H1 (cell line): ENCODE results near the gene CMTM1. TPM values are rescaled to one million over a fixed set of nuclear protein-coding genes. Genes with fewer than 3 reads are reported as not detected.
"Not testable (repeated sequence)": the region's sequence is repeated elsewhere in the genome, so short reads cannot be mapped to it uniquely, and the experiment has no call there.

Experiments
- CTCF ChIA-PET: fragments of 300-600 bp; sonication (Branson Sonifier 250); formaldehyde crosslinking; loops from one replicate; lab custom pipeline; 2021; ENCODE audit not compliant: partially characterized antibody; lab: Charles Lee
- POLR2A ChIA-PET: fragments of 300-600 bp; sonication (Branson Sonifier 250); formaldehyde crosslinking; loops from one replicate; lab custom pipeline; 2021; ENCODE audit warnings: inconsistent platforms; ENCODE audit not compliant: partially characterized antibody; lab: Charles Lee
- DNase-seq, 2 experiments: peaks; one replicate each; pipeline versions ENCODE4 v3.0.0 to v3.0.0-alpha.2; 2010 to 2022; ENCODE audit warnings: low spot score in 2 of 2, low read depth in 1 of 2, mixed read lengths in 1 of 2
- FAIRE-seq: peaks from 2 replicates; lab custom pipeline; 2011; peaks lifted over from hg19 to GRCh38; lab: Jason Lieb, UNC
- H2AFZ ChIP-seq: 2 replicates; pipeline ENCODE4 v1.8.1; 2012; ENCODE audit warnings: low read length, inconsistent platforms
- H2AK5ac ChIP-seq: 2 replicates; pipeline ENCODE4 v1.6.1; 2013; ENCODE audit warnings: low read depth, low read length
- H2BK120ac ChIP-seq: replicated peaks from 2 replicates; pipeline ENCODE3; 2013; ENCODE audit warnings: low read depth, low read length, inconsistent platforms
- H2BK12ac ChIP-seq: 2 replicates; pipeline ENCODE4 v1.6.1; 2013; ENCODE audit warnings: low read depth, low read length
- H2BK15ac ChIP-seq: 2 replicates; pipeline ENCODE4 v1.6.1; 2013; ENCODE audit warnings: low read length
- H2BK20ac ChIP-seq: 2 replicates; pipeline ENCODE4 v1.6.1; 2013; ENCODE audit warnings: low read length
- H2BK5ac ChIP-seq: 2 replicates; pipeline ENCODE4 v1.6.1; 2013; ENCODE audit warnings: low read depth, low read length
- H3K14ac ChIP-seq: 2 replicates; pipeline ENCODE4 v1.6.1; 2013; ENCODE audit warnings: inconsistent platforms; ENCODE audit not compliant: insufficient read length
- H3K18ac ChIP-seq: 2 replicates; pipeline ENCODE4 v1.6.1; 2013; ENCODE audit warnings: low read length; ENCODE audit errors: extremely low read depth
- H3K23ac ChIP-seq: 2 replicates; pipeline ENCODE4 v1.6.1; 2013; ENCODE audit warnings: inconsistent platforms; ENCODE audit not compliant: insufficient read length
- H3K23me2 ChIP-seq: 2 replicates; pipeline ENCODE4 v1.6.1; 2013; ENCODE audit warnings: low read depth, low read length
- H3K27ac ChIP-seq: 2 replicates; pipeline ENCODE4 v1.6.1; 2011; ENCODE audit warnings: low read depth, low read length, inconsistent platforms
- H3K27me3 ChIP-seq, 4 experiments: replicated peaks in 1 of 4; 1 replicate in 1 of 4; 2 replicates in 3 of 4; pipeline versions ENCODE4 v1.6.1 to v1.8.1; 2011 to 2013; ENCODE audit warnings: low read length in 3 of 4, mild to moderate bottlenecking in 3 of 4, inconsistent platforms in 2 of 4, mixed read lengths in 2 of 4, moderate library complexity in 1 of 4; ENCODE audit not compliant: control insufficient read depth in 3 of 4, insufficient read depth in 3 of 4; ENCODE audit errors: extremely low read depth in 1 of 4
- H3K36me3 ChIP-seq, 4 experiments: 2 replicates each; pipeline versions ENCODE4 v1.6.1 to v1.8.1; 2011 to 2013; ENCODE audit warnings: mild to moderate bottlenecking in 4 of 4, low read length in 3 of 4, moderate library complexity in 2 of 4, control low read depth in 1 of 4, inconsistent platforms in 1 of 4; ENCODE audit not compliant: insufficient read depth in 4 of 4, control insufficient read depth in 2 of 4
- H3K4ac ChIP-seq: replicated peaks from 2 replicates; pipeline ENCODE3; 2013; ENCODE audit warnings: low read length, low read depth, mixed read lengths, inconsistent platforms; ENCODE audit not compliant: insufficient read length
- H3K4me1 ChIP-seq, 4 experiments: replicated peaks in 1 of 4; 1 replicate in 1 of 4; 2 replicates in 3 of 4; pipeline versions ENCODE4 v1.6.1 to v1.8.1; 2011 to 2013; ENCODE audit warnings: low read length in 3 of 4, inconsistent platforms in 2 of 4, mixed read lengths in 1 of 4; ENCODE audit not compliant: insufficient read depth in 4 of 4, control insufficient read depth in 3 of 4
- H3K4me2 ChIP-seq, 2 experiments: 2 replicates each; pipeline versions ENCODE4 v1.6.1 to v1.8.1; 2011 to 2013; ENCODE audit warnings: low read depth in 2 of 2, low read length in 2 of 2, control low read depth in 1 of 2, inconsistent platforms in 1 of 2, mild to moderate bottlenecking in 1 of 2; ENCODE audit not compliant: insufficient read depth in 1 of 2
- H3K4me3 ChIP-seq, 4 experiments: fragments of 200-600, 300-600 bp in 1 of 4; sonication (generic), shearing (Covaris generic), sonication (Bioruptor Twin) in 1 of 4; 2 replicates each; pipeline versions ENCODE4 v1.5.1 to v1.8.1; 2011 to 2016; ENCODE audit warnings: low read length in 4 of 4, low read depth in 3 of 4, control low read depth in 2 of 4, inconsistent platforms in 2 of 4, mild to moderate bottlenecking in 2 of 4, mixed read lengths in 1 of 4, moderate library complexity in 1 of 4; ENCODE audit not compliant: insufficient read depth in 2 of 4; ENCODE audit errors: extremely low read depth in 1 of 4
- H3K56ac ChIP-seq: replicated peaks from 2 replicates; pipeline ENCODE3; 2013; ENCODE audit warnings: low read depth, mild to moderate bottlenecking, mixed read lengths, low read length, inconsistent platforms; ENCODE audit not compliant: insufficient read length
- H3K79me1 ChIP-seq: 2 replicates; pipeline ENCODE4 v1.6.1; 2013; ENCODE audit warnings: low read depth, low read length, control low read depth
- H3K79me2 ChIP-seq, 2 experiments: 2 replicates each; pipeline versions ENCODE4 v1.6.1 to v1.8.1; 2012 to 2013; ENCODE audit warnings: low read length in 2 of 2, mild to moderate bottlenecking in 2 of 2, inconsistent platforms in 1 of 2; ENCODE audit not compliant: insufficient read depth in 2 of 2, control insufficient read depth in 1 of 2
- H3K9ac ChIP-seq, 4 experiments: replicated peaks in 1 of 4; 1 replicate in 1 of 4; 2 replicates in 3 of 4; pipeline versions ENCODE4 v1.6.1 to v1.8.1; 2011 to 2013; ENCODE audit warnings: low read depth in 3 of 4, low read length in 3 of 4, control low read depth in 2 of 4, mild to moderate bottlenecking in 2 of 4, moderate library complexity in 2 of 4, inconsistent platforms in 1 of 4; ENCODE audit errors: extremely low read depth in 1 of 4
- H3K9me3 ChIP-seq, 2 experiments: 2 replicates each; pipeline versions ENCODE4 v1.6.1 to v1.8.1; 2012 to 2013; ENCODE audit warnings: mild to moderate bottlenecking in 2 of 2, moderate library complexity in 2 of 2, control low read depth in 1 of 2, inconsistent platforms in 1 of 2, low read depth in 1 of 2, low read length in 1 of 2, mixed read lengths in 1 of 2; ENCODE audit not compliant: insufficient read depth in 2 of 2
- H4K20me1 ChIP-seq, 2 experiments: replicated peaks in 1 of 2; 2 replicates each; pipeline versions ENCODE3 to v1.8.1; 2011 to 2013; ENCODE audit warnings: inconsistent platforms in 2 of 2, low read length in 2 of 2, mild to moderate bottlenecking in 1 of 2; ENCODE audit not compliant: insufficient read depth in 2 of 2, control insufficient read depth in 1 of 2
- H4K5ac ChIP-seq: 2 replicates; pipeline ENCODE4 v1.6.1; 2013; ENCODE audit warnings: low read length, low read depth, mixed read lengths, inconsistent platforms; ENCODE audit not compliant: insufficient read length
- H4K8ac ChIP-seq: 2 replicates; pipeline ENCODE4 v1.8.0; 2013; ENCODE audit warnings: mild to moderate bottlenecking, moderate library complexity, low read length, inconsistent platforms; ENCODE audit not compliant: insufficient read depth; ENCODE audit errors: extremely low read depth
- H4K91ac ChIP-seq: replicated peaks from 2 replicates; pipeline ENCODE3; 2013; ENCODE audit warnings: low read length, mixed read lengths, inconsistent platforms; ENCODE audit not compliant: insufficient read length
- CHD1 ChIP-seq: IDR thresholded peaks from 2 replicates; pipeline ENCODE4 v1.6.1; 2012; ENCODE audit warnings: low read depth, low read length, improper control_type of control experiment
- CTCF ChIP-seq, 3 experiments: IDR thresholded peaks; 1 replicate in 2 of 3; 2 replicates in 1 of 3; pipeline versions ENCODE4 v1.5.1 to v1.6.1; 2011; ENCODE audit warnings: low read length in 3 of 3, mild to moderate bottlenecking in 3 of 3, inconsistent platforms in 2 of 3, low read depth in 1 of 3, moderate library complexity in 1 of 3; ENCODE audit not compliant: insufficient read depth in 1 of 3; ENCODE audit errors: control extremely low read depth in 1 of 3
- KDM5A ChIP-seq: fragments of 200-600 bp; IDR thresholded peaks from 2 replicates; pipeline ENCODE4 v1.7.1; 2012; ENCODE audit warnings: mild to moderate bottlenecking, low read length, inconsistent platforms, mixed read lengths
- POLR2AphosphoS5 ChIP-seq: IDR thresholded peaks from 2 replicates; pipeline ENCODE4 v1.6.1; 2011; ENCODE audit warnings: low read depth, low read length
- POU5F1 ChIP-seq: IDR thresholded peaks from 2 replicates; pipeline ENCODE4 v1.6.1; 2011; ENCODE audit warnings: low read depth, mild to moderate bottlenecking, low read length, moderate library complexity
- RFX5 ChIP-seq: IDR thresholded peaks from 2 replicates; pipeline ENCODE4 v1.6.1; 2011; ENCODE audit warnings: low read depth, low read length, improper control_type of control experiment, borderline replicate concordance
- SRF ChIP-seq: IDR thresholded peaks from 2 replicates; pipeline ENCODE4 v1.6.1; 2011; ENCODE audit warnings: mild to moderate bottlenecking, low read depth, low read length, moderate library complexity
- TAF7 ChIP-seq: optimal IDR thresholded peaks from 2 replicates; pipeline ENCODE3; 2011; ENCODE audit warnings: low read depth, mild to moderate bottlenecking, inconsistent platforms, low read length, moderate library complexity, borderline replicate concordance
- WGBS, 2 experiments: shearing (Covaris generic) in 1 of 2; methylation state at CpG; one replicate each; pipeline versions ENCODE4 v1.1.6 to v1.1.7; 2013 to 2015; ENCODE audit warnings: low lambda C conversion rate in 2 of 2, mixed read lengths in 2 of 2, inconsistent platforms in 1 of 2, low coverage in 1 of 2, missing lambda C conversion rate in 1 of 2; ENCODE audit not compliant: insufficient replicate concordance in 2 of 2, insufficient coverage in 1 of 2, insufficient read length in 1 of 2; ENCODE audit errors: extremely low coverage in 1 of 2, missing lambda C conversion rate in 1 of 2; 5-methylcytosine and 5-hydroxymethylcytosine counted together
- polyA plus RNA-seq, 7 experiments: library from polyadenylated mRNA; depleted of rRNA in 3 of 7; stranded (reverse) in 5 of 7; unstranded in 2 of 7; fragments of >200 nt in 5 of 7; fragments of 200-250 nt in 2 of 7; gene quantifications; 1 replicate in 5 of 7; 2 replicates in 1 of 7; 4 replicates in 1 of 7; pipeline versions ENCODE4 v1.2.1 to v1.2.3, GENCODE V29; 2011 to 2013; ENCODE audit warnings: missing spikeins in 2 of 7, mixed read lengths in 2 of 7
- total RNA-seq: library from RNA; stranded (reverse); fragmentation: NEBNext Ultra II Directional; extraction: Animal tissue kit (Norgen Biotek cat#: 25700); gene quantifications from 2 replicates; pipeline ENCODE4 v1.2.1, GENCODE V29; 2021

CMTM1 gene
- total and polyA plus RNA-seq, 2 of the 8 experiments (the other 6 are each of a cell fraction or from before 2014, with no cell fraction given), result 1.2 to 2.0 TPM

GRCh38 chr16:66563574-66564334 lies 2.5 kb upstream of the CMTM1 start (continued):
- TF ChIP-seq KDM5A, result no peak
- no peak for TF ChIP-seq TAF7
- no peak for TF ChIP-seq CTCF (IDR thresholded peaks at IDR 0.05; ENCODE audit: control extremely low read depth in 1 of 3, insufficient read depth in 1 of 3, low read depth in 1 of 3, low read length in 3 of 3)
- TF ChIP-seq CHD1, result no peak
- TF ChIP-seq POLR2AphosphoS5, result no peak
- no peak for TF ChIP-seq SRF
- TF ChIP-seq POU5F1, result no peak
- TF ChIP-seq RFX5, result no peak

- POLR2A ChIA-PET, H3K79me2 ChIP-seq: not testable (repeated sequence)
Observed at GRCh38 chr16:66567270-66567669, 1.0 kb downstream of the CMTM1 start.

More at GRCh38 chr16:66567270-66567669, 1.0 kb downstream of the CMTM1 start:
- H2AFZ ChIP-seq, H3K79me1 ChIP-seq, H3K23me2 ChIP-seq, H3K23ac ChIP-seq, H3K4me3 ChIP-seq, H2BK120ac ChIP-seq, H3K4me2 ChIP-seq, H3K9me3 ChIP-seq, H2BK12ac ChIP-seq, H2BK15ac ChIP-seq, H4K91ac ChIP-seq, H3K18ac ChIP-seq, H3K36me3 ChIP-seq, H4K8ac ChIP-seq, H3K27ac ChIP-seq, H3K14ac ChIP-seq, H3K27me3 ChIP-seq, H3K4ac ChIP-seq, DNase-seq, H2BK5ac ChIP-seq, H3K4me1 ChIP-seq, H3K9ac ChIP-seq, H2AK5ac ChIP-seq, H2BK20ac ChIP-seq, CTCF ChIA-PET, H4K5ac ChIP-seq, H4K20me1 ChIP-seq, FAIRE-seq, H3K56ac ChIP-seq: not testable (repeated sequence)
- WGBS, 2 experiments, result 92% methylated on average over 3 of the region's 3 CpGs; no CpG with 5 or more reads in 1 of the 2 experiments
